ENCODE data around the gene PALS2. TPM values are rescaled to one million over a fixed set of nuclear protein-coding genes. Genes with fewer than 3 reads are reported as not detected.

The PALS2 gene
- total RNA-seq, 1 donor from 2014 or later, result 21.2 TPM

DNA sequence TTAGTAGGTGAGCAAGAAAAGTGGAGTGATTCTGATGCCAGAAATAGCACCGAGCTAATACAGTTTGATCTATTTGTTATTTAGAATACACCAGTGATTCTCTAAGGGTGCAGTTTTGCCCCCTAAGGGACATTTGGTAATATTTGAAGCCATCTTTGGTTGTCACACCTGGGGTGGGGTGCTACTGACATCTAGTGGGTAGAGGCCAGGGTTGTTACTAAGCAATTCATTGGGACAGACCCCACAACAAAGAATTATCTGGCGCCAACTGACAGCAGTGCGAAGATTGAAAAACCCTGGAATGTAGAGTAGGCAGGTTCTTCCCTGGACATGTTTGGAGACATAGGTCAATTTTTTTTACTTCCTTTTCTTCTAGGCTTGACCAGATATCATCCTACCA lies 14.6 kb downstream of the PALS2 start:
- DNase-seq, result no peak

DNA sequence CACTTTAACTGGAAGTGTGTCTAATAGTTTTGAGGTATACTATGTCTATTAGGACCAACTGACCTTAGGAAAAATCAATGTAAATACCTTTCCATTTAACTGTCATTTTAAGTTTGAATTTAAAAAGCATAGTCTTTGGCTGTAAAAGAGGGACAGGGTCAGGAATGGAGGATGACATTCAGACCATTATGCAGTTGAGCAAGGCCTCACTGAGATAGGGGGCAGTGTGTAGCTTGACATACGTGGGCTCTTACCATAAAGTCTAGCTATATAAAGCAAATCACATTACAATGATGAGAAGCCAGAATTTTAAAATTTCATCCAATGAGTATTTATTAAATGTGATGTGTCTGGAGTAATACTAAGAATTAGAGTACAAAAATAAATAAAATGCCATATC lies 17.9 kb downstream of the PALS2 start:
- no peak for DNase-seq

DNA sequence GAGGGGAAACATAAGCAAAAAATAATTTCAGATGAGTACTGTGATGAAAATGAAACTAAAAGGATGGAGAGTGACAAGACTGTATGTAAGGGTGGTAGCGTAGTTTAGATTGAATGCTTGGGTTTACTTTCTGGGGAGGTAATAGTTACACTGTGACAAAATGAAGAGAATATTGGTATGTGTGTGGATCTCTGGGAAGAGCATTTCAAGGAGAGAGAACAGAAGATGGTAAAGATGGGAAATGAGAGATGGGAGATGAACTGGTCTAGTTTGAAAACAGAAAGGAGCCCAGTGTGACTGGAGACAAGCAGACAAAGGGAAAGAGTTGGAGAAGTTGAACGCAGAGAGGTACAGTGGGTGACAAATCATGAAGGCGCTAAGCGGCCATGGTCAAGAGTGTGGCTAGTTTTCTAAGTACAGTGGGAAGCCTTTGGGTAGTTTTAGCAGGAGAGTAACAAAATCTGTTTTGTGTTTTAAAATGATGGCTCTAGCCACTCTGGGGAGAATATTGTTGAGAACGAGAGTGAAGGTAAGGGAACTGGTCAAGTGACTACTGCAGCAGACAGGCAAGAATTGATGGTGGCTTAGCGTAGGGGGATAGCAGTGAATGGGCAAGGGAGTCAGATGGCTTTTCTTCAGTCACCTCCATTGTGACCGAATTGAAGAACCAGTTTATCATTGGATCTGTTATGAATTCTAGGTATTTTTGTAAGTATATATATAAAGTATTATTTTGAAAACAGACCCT lies 22.6 kb downstream of the PALS2 start:
- DNase-seq, result no peak

DNA sequence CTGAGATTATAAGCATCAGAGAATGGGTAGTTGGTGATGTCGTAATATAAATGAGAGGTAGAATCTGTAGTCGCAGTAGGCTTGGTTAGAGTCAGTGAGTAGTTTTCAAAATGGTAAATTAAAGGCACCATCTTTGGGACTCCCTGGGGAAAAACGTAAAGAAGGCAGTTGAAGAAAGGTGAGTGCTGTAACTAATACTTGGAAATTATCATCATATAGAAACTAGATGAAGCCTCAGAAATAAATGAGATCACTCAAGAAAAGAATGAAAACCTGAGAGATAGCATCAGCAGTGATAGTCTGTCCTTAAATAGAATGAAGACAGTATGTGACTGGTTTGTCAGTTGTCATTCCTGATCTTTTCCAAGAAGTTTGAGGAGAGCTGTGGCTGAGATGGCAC lies 23.8 kb downstream of the PALS2 start:
- no peak for DNase-seq

DNA sequence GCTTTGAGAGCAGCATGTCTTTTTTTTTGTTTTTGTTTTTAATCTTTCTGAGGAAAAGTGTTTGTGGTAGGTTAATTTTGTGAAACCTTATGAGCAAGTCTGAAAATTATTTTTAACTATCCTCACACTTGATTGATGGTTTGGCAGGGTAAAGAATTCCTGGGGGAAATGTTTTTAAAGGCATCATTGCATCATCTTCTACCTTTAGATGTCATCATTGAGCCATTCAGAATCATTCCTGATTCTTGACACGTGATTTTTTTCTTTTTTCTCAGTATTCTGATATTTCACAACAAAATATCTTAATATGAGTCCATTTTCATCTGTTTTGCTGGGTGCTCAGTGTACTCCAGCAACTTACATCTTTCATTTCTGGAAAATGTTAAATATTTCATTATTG lies 28.3 kb downstream of the PALS2 start:
- DNase-seq, result no peak

DNA sequence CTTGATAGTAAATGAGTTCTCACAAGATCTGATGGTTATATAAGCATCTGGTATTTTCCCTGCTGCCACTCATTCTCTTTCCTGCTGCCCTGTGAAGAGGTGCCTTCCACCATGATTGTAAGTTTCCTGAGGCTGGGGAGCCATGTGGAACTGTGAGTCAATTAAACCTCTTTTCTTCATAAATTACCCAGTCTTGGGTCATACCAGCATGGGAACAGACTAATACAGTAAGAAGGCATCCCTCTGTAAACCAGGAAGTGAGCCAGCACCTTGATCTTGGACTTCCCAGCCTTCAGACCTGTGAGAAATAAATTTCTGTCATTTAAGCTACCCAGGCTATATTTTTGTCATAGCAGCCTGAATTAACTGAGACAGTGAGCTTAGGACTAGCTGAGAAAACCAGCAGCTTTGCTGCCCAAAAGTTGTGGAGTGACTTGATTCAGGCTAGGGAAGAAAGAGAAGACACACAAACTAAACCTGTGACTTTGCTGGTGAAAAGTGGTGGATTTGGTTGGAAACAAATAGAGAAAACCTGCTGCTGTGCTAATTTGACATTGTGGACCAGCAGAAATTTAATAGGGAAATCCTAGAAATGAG lies 29.7 kb downstream of the PALS2 start:
- DNase-seq, result no peak

DNA sequence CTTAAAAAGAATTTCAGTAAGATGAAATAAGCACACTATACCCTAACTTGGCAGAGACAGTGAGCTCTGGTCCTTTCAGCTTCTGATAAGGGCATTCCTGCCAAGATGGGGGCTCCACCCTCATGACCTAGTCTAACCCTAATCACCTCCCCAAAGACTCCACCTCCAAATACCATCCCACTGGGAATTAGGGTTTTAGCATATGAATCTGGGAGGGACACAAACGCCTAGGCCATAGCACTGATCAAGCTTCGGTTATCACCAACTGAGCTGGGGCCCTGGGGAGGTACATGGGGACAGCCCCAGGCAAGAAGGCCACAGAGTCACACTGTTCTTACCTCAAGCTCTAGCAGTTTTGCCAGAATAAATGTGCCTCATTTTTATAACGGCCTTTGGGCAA lies 31.4 kb downstream of the PALS2 start:
- no peak for DNase-seq

DNA sequence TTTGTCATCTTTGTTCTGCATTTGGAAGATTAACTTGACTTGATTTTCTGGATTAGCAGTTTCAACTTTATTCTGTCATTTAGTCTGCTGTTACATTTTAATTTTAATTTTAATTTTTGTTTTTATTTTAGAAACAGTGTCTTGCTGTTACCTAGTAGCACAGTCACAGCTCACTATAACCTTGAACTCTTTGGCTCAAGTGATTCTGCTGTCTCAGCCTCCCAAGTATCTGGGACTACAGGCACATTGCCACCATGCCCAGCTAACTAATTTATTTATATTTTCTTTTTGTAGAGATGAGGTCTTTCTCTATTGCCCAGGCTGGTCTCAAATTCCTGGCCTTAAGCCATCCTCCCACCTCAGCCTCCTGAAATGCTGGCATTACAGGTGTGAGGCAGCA lies 35.3 kb downstream of the PALS2 start:
- DNase-seq, result no peak

DNA sequence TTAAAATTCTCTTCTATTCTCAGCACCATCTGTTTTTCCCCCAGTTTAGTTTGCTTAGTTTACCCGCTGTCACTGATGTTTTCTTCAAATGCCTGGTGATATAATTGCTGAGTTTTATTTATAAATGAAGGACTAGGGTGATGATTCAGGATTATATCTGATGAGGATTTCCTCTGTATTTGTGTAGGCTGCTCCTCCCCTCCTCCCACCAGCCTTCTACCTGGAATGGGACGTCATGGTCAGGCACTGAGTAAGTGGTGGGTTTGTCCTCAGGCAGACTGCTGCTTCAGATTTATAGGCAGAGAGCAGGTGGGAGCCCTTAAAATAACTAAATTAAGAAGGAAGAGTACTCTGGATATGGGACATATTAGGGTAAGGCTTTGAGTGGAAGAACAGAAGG lies 35.8 kb downstream of the PALS2 start:
- no peak for DNase-seq

DNA sequence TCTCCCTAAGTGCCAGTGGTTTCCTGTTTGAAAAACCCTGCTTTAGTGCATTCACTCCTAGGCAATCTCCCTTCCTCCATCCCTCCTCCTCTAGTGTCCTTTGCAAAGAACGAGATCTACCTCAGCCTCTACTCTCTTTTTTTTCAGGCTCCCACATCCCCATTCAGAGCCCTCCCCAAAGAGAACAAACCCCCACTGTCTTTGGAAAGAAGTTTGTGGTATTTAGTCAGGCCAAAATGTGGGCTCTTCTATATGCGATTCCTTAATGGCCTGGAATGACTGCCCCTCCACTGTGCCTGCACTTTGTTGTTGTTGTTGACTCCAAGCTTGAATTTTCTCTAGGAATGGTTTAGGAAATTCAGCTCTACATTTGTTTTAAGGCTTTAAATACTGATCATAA lies 36.3 kb downstream of the PALS2 start:
- no peak for DNase-seq

DNA sequence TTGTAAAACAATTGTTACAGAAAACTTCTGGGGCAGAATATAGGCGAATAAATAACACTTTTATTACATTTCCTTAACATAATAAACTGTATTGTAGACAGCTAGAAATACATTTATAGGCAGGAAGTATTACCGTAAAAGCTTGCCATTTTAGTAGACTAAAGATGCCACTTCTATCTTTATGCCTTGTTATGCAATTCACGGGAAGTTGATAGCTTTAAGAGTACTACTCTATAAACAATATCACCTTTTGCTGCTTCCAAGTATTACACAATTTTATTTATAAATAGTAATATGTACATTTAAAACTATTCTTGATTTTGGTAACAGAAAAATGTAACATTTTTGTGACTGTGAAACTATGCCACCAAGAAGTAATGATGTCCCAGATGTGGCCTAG lies 37.9 kb downstream of the PALS2 start:
- DNase-seq, result no peak

DNA sequence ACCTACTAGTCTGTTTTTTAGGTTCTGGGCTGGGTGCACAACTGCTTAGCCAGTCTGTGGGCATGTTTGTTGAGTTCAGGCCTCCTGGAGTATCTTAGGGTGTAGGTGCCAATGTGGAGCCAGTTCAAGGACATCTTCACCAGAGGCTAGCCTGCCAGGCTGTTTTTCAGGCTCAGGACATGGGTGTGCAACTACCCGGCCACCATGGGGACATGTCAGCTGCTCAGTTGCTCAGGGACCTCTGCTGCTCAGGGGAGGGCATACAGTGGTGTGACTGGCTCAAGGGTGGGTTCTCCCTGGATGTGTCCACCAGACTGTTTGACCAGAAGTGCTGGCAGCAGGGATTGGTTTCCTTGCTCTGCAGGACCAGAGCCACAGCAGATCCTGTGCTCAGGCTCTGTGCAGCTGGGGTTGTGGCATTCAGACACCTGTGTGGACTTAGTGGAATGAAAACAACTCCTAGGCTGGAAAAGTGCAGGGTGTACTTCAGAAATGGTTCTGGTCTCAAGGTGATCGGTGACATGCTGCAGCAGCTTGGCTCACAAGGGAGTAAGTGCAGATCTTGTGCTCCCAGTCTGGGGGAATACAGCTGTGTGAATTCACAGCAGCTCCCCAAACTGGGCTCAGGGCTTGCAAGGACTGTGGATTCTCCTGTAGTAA lies 44.8 kb downstream of the PALS2 start:
- no peak for DNase-seq

DNA sequence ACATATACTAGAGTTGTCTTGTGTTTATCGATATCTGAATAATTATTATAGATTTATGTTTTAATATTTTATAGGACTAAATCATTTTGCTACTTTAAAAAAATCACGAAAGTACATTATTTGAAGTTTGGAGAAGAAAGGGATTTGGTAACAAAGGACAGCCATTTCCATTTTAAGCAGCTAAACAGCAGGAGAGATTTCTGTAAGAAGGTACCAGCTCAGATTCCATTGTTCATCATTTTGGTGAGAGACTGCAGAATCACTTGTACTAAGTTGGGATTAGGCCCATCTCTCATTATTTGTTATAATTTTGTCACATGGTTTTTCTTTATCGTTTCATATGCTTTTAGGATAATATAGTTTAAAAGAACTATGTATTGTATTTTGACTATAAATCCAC lies 46.7 kb downstream of the PALS2 start:
- DNase-seq, result no peak

DNA sequence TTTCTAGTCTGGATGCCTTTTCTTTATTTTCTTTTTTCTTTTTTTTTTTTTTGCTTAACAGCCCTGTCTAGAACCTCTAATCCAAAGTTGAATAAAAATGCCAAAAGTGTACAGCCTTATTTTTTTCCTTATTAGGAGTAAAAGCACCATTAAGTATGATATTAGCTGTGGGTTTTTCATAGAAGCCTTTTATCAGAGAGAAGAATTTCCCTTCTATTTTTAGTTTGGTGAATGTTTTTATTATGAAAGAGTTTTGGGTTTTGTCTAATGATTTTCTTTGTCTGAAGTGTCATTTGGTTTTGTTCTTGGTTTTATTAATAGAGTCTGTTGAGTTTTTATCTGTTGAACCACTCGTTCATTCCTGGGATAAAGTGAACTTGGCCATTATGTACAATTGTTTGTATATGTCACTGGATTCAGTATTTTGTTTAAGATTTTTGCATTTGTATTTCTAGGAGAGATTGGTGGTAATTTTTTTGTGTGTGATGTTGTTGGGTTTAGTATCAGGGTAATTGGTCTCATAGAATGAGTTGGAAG lies 49.5 kb downstream of the PALS2 start:
- DNase-seq, result no peak

Small RNA genes lying within 50 kb of the gene (small RNA-seq; reads per million reads assigned to genes)
- gene RNU6-1103P (ENCODE audit: low replicate concordance), result not detected
- not detected for gene SUMO2P14 (ENCODE audit: low replicate concordance)

Other genes starting within 250 kb of the PALS2 start
- 6.9 TPM for gene GSDME, start 184.0 kb downstream of the PALS2 start, total RNA-seq

Measured in skin of body (tissue), 3 donors.